ENCODE data around the gene CD48.

CD48 gene

GRCh38 chr1:160742428-160743127 lies 31.0 kb upstream of the CD48 start:
- no peak for DNase-seq (ENCODE audit: low read depth)
- H3K4me3 ChIP-seq (ENCODE audit: low read depth, low read length), result peak overlapping the region; percentile 75
- TF ChIP-seq CTCF (IDR thresholded peaks at IDR 0.05; ENCODE audit: low read depth, low read length, missing control alignments), result no peak

GRCh38 chr1:160741612-160742348 lies 30.2 kb upstream of the CD48 start:
- H3K4me3 ChIP-seq (ENCODE audit: low read depth, low read length), result peak overlapping the region; percentile 75
- no peak for TF ChIP-seq CTCF (IDR thresholded peaks at IDR 0.05; ENCODE audit: low read depth, low read length, missing control alignments)
- no peak for DNase-seq (ENCODE audit: low read depth)

- H3K4me3 ChIP-seq (ENCODE audit: low read depth, low read length), result peak overlapping the region; percentile 75
- TF ChIP-seq CTCF (IDR thresholded peaks at IDR 0.05; ENCODE audit: low read depth, low read length, missing control alignments), result no peak
- DNase-seq (ENCODE audit: low read depth), result no peak
Observed at GRCh38 chr1:160741092-160741501, 29.5 kb upstream of the CD48 start.

GRCh38 chr1:160740133-160740688 lies 28.6 kb upstream of the CD48 start:
- peak overlapping the region; percentile 75 for H3K4me3 ChIP-seq (ENCODE audit: low read depth, low read length)
- DNase-seq (ENCODE audit: low read depth), result no peak
- TF ChIP-seq CTCF (IDR thresholded peaks at IDR 0.05; ENCODE audit: low read depth, low read length, missing control alignments), result no peak

- DNase-seq (ENCODE audit: low read depth), result peak; percentile 66
- TF ChIP-seq CTCF (IDR thresholded peaks at IDR 0.05; ENCODE audit: low read depth, low read length, missing control alignments), result no peak
- peak within 1 kb of the TSS; percentile 75 for H3K4me3 ChIP-seq (ENCODE audit: low read depth, low read length)
Observed at GRCh38 chr1:160739098-160739511, 27.5 kb upstream of the CD48 start, which contains the start of gene SLAMF7. TSS of gene SLAMF7 (plus strand) at chr1:160739247. CDS start at chr1:160739302, 55 bp downstream.

- no peak for DNase-seq (ENCODE audit: low read depth)
- TF ChIP-seq CTCF (IDR thresholded peaks at IDR 0.05; ENCODE audit: low read depth, low read length, missing control alignments), result no peak
Observed at GRCh38 chr1:160738271-160738670, 26.6 kb upstream of the CD48 start.

More at GRCh38 chr1:160738271-160738670, 26.6 kb upstream of the CD48 start:
- no peak overlapping the region for H3K4me3 ChIP-seq (ENCODE audit: low read depth, low read length)

Data from GM12864 (cell line).